Measurements from ENCODE around the gene P4HA2.

The P4HA2 gene

DNA sequence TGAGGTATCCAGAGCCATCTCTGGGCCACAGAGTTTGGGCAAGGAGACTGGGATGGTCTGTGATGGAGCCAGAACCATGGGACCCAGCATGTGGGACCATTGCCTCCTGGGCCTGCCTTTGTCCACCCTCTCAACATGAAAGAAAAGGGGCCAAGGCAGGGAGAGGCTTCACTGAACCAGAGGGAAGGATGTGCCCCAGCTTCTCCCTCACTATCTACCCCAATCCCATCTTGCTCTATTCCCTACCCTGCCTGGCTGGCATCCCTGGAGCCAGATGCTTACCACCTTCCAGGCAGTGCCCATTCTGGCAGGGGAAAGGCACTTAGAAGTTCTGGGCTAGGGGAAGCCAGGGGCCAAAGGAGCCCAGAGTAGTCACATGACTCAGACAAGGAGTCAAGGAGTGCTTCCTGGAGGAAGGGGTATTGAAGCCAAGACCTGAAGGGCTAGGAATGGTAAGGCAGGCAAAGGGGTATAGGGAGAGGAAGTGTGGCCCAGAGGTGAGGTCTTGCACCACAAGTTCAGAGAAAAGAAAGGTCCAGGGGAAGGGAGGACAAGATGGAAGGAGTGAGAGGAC is 39.6 kb upstream of the P4HA2 start:
- no peak overlapping the region for H3K4me3 ChIP-seq (ENCODE audit: low read length)
- TF ChIP-seq, protein P1, sequence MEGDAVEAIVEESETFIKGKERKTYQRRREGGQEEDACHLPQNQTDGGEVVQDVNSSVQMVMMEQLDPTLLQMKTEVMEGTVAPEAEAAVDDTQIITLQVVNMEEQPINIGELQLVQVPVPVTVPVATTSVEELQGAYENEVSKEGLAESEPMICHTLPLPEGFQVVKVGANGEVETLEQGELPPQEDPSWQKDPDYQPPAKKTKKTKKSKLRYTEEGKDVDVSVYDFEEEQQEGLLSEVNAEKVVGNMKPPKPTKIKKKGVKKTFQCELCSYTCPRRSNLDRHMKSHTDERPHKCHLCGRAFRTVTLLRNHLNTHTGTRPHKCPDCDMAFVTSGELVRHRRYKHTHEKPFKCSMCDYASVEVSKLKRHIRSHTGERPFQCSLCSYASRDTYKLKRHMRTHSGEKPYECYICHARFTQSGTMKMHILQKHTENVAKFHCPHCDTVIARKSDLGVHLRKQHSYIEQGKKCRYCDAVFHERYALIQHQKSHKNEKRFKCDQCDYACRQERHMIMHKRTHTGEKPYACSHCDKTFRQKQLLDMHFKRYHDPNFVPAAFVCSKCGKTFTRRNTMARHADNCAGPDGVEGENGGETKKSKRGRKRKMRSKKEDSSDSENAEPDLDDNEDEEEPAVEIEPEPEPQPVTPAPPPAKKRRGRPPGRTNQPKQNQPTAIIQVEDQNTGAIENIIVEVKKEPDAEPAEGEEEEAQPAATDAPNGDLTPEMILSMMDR (IDR thresholded peaks at IDR 0.05; ENCODE audit: insufficient read depth, low read depth, low read length, missing control alignments), result no peak
- no peak for DNase-seq (ENCODE audit: low read depth)

DNA sequence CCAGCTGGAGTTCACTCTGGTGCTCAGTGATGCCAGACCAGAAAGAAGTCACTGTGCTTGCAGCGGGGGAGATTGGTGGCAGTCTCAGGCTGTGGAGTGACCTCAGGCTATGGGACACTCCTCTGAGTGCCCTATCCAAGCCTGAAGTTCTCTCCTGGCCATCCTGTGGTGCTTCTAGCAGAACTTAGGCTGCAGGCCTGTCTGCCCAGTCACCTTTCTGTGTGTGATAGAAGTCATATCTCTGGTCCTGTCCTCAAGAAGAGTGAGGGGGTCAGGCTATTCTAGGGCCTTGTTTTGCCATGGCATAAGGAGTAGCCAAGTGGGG is 39.1 kb upstream of the P4HA2 start:
- H3K4me3 ChIP-seq (ENCODE audit: low read length), result no peak overlapping the region
- DNase-seq (ENCODE audit: low read depth), result no peak
- TF ChIP-seq, protein P1 (IDR thresholded peaks at IDR 0.05; ENCODE audit: insufficient read depth, low read depth, low read length, missing control alignments), result no peak

DNA sequence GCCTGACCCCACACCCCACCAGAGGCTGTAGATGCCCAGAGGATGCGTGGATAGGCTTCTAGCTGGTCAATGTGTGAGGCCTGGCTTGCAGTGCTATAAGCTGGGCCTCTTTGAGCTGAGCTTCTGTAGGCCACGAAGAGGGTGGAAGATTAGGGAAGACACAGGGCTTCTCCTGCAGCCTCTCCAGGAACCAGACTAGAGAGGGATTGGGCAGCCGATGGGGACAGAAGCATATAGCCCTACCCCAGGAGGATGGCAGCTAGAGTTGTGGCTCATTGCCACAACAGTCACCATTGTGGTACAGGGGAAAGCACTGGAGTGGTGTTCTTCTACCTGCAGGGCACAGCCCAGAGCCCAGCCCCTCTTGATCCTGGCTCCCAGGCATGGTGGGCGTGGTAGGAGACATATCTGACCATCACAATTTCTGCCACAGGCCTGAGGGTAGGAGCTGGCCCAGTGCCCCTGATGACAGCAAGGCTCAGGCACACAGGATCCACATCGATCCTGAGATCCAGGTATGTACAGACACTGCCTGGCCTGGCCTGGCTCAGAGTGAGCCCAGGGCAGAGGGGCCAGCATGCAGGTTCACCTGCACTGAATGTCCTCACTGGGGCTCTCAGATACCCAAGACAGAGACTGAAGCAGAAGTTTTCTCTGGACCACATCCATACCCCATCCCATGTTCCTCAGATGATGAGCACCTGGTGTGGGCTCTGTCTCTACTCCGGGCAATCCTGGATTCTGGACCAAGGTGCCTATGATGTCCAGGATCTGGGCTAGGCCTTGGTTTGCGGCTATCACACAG is 38.6 kb upstream of the P4HA2 start:
- H3K4me3 ChIP-seq (ENCODE audit: low read length), result no peak overlapping the region
- TF ChIP-seq, protein P1 (IDR thresholded peaks at IDR 0.05; ENCODE audit: insufficient read depth, low read depth, low read length, missing control alignments), result no peak
- DNase-seq (ENCODE audit: low read depth), result no peak

DNA sequence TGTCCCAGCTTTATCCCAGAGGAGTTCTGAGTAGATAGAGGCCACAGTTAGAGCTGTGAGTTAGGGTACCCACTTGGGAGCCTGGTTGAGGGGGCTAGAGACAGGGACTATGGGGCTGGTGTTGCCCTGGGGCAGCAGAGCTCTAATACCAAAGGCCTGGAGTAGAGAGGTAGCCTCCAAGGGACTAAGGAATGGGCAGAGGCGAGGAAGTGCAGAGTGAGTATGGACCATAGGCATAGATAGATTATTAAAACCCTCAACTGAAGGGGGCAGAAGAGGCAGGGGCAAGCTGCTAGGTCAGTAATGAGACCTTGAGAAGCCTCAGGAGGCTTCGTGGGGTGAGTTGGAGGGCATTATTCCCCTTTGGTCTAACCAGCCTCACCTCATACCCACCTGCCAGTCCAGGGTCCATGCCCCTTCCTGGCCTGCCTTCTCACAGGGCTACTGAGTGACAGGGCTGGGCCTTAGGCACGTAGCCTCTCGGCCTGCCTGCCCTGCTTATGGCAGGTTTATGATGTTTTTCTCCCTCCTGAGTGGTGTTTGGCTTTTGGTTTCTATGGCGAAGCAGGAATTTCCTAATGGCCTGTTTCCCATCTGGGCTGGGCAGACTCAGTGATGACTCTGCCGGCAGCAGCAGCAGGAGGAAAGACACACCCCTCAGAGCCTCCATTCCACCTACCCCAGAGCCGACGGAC is 37.8 kb upstream of the P4HA2 start:
- TF ChIP-seq, protein P1 (IDR thresholded peaks at IDR 0.05; ENCODE audit: insufficient read depth, low read depth, low read length, missing control alignments), result no peak
- DNase-seq (ENCODE audit: low read depth), result peak; percentile 83
- no peak overlapping the region for H3K4me3 ChIP-seq (ENCODE audit: low read length)

DNA sequence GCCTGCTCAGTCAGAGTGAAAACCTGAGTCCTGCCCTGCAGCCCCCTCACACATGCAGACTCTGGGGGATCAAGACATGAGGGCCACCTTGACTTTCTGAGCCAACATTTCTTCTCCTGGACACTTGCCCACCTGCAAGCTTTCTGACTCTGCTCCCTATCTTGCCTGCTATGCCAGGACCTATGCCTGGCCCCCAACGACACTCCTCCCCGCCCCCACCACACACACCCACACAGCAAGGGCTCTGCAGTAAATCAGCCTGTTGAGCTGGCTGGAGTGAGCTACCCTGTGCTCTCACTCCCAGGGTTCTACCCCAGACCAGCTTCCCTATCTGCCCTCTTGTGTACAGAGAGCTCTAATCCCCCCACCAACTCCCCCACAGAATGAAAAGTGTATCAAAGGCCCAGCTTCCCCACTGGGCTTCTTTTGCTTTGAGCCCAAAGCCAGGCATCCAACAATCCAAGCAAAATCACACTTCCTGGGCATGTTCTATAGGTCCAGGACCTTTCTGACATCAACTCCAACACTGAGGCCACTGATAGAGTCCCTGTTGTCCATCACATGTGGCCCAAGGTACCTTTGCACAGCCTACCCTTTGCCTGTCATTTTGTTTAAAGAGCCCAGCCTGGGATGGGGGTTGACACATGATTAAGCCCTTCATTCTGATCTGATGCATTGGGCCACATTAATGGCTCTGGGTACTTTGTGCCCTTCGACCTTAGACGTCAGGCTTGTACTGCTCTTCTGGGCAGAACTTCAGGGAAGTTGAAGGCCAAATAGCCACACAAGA is 37.1 kb upstream of the P4HA2 start:
- TF ChIP-seq, protein P1 (IDR thresholded peaks at IDR 0.05; ENCODE audit: insufficient read depth, low read depth, low read length, missing control alignments), result no peak
- no peak overlapping the region for H3K4me3 ChIP-seq (ENCODE audit: low read length)
- no peak for DNase-seq (ENCODE audit: low read depth)

DNA sequence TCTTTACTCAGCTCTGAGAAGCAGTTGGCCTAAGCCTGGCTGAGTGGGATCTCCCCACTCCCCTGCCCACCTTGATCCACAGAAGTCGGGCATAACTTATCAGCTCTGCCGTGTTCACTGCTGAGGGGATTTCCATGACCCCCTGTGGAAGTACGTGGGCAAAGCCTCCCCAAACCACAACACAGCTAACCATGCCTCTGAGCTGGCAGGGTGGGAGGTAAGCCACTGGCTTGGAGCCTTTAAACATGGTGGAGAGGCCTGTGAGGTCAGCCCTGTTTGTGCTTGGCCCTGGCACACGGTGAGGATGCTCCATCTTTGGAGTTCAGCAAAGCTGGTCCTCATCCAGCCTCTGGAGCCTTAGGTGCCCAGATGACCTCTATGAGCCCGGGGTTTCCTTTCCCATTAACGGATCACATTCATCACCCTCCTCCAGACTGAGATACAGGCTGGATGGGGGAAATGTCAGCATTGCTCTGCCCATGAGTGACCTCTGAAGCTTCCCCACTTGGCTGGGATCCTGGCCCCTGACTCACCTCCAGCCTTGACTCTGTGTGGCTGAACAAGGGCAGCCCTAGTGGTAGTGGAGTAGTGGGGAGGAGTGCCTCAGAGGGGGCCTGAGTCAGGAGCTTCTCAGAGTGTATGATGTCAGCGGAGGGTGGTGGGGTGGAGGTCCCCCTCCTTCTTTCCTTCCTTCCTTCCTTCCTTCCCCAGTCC is 36.1 kb upstream of the P4HA2 start:
- DNase-seq (ENCODE audit: low read depth), result peak; percentile 47
- no peak overlapping the region for H3K4me3 ChIP-seq (ENCODE audit: low read length)
- TF ChIP-seq, protein P1 (IDR thresholded peaks at IDR 0.05; ENCODE audit: insufficient read depth, low read depth, low read length, missing control alignments), result no peak
